HCT116 (cell line): ENCODE data around the gene ZCWPW1. TPM values are rescaled to one million over a fixed set of nuclear protein-coding genes. Genes with fewer than 3 reads are reported as not detected.

Experiments used
- ATAC-seq: fragments of 200-7000 bp; cut with Tn5 transposase; 2 replicates; pipeline ENCODE4 v1.9.1; 2020; ENCODE audit warnings: mild to moderate bottlenecking, moderate library complexity
- BruUV-seq: library from RNA; stranded (reverse); fragments of 400-500 nt; replicated peaks from 2 replicates; lab custom pipeline; 2021; lab: Mats Ljungman, UMichigan
- CTCF ChIA-PET: fragments of 300-600 bp; sonication (Branson Sonifier 250); formaldehyde crosslinking; loops from one replicate; lab custom pipeline; 2021; ENCODE audit warnings: antibody characterized with exemption; lab: Charles Lee
- POLR2A ChIA-PET: fragments of 300-600, 350-600 bp; sonication (Branson Sonifier 250); formaldehyde crosslinking; loops from one replicate; lab custom pipeline; 2021; ENCODE audit warnings: antibody characterized with exemption; lab: Charles Lee
- RAD21 ChIA-PET, 2 experiments: fragments of 300-600 bp; sonication (Branson Sonifier 250); formaldehyde crosslinking; loops; one replicate each; lab custom pipeline; 2023; ENCODE audit warnings: low total read pairs in 2 of 2; ENCODE audit not compliant: uncharacterized antibody in 2 of 2, unreplicated experiment in 2 of 2, low non-redundant PET in 1 of 2; lab: Charles Lee
- DNase-seq: peaks from one replicate; pipeline ENCODE4 v3.0.0-alpha.2; 2010; ENCODE audit warnings: low read depth, low spot score
- H2AFZ ChIP-seq: fragments of 200-600 bp; shearing (Covaris generic), sonication (generic); 2 replicates; pipeline ENCODE4 v1.6.1; 2017; ENCODE audit warnings: low read depth, mixed run types, mixed read lengths, antibody characterized with exemption, low read length; ENCODE audit not compliant: poor library complexity, severe bottlenecking
- H3K27ac ChIP-seq: 2 replicates; pipeline ENCODE4 v1.5.1; 2012; ENCODE audit warnings: low read depth, low read length
- H3K27me3 ChIP-seq: fragments of 200-600 bp; sonication (generic); 2 replicates; pipeline ENCODE4 v1.6.1; 2016; ENCODE audit warnings: mixed run types, low read length, mixed read lengths; ENCODE audit not compliant: insufficient read depth
- H3K36me3 ChIP-seq, 2 experiments: fragments of 200-500 bp in 1 of 2; fragments of 200-600 bp in 1 of 2; sonication (Bioruptor generic) in 1 of 2; sonication (generic) in 1 of 2; 2 replicates each; pipeline versions ENCODE4 v1.5.1 to v1.6.1; 2014 to 2016; ENCODE audit warnings: low read length in 2 of 2, inconsistent platforms in 1 of 2, mixed read lengths in 1 of 2, mixed run types in 1 of 2; ENCODE audit not compliant: insufficient read depth in 2 of 2, control insufficient read depth in 1 of 2
- H3K4me1 ChIP-seq, 2 experiments: fragments of 200-600 bp in 1 of 2; sonication (generic) in 1 of 2; 2 replicates each; pipeline versions ENCODE4 v1.5.1 to v1.6.1; 2012 to 2017; ENCODE audit warnings: low read length in 2 of 2, inconsistent platforms in 1 of 2, mild to moderate bottlenecking in 1 of 2, mixed read lengths in 1 of 2, mixed run types in 1 of 2, moderate library complexity in 1 of 2; ENCODE audit not compliant: insufficient read depth in 2 of 2, control insufficient read depth in 1 of 2
- H3K4me2 ChIP-seq: fragments of 200-600 bp; sonication (generic); 2 replicates; pipeline ENCODE4 v1.6.1; 2017; ENCODE audit warnings: mixed run types, low read length, mixed read lengths
- H3K4me3 ChIP-seq, 2 experiments: fragments of 200-600 bp in 1 of 2; sonication (generic) in 1 of 2; replicated peaks in 1 of 2; 2 replicates each; pipeline ENCODE4 v1.5.1; 2011 to 2016; ENCODE audit warnings: low read length in 2 of 2, control low read depth in 1 of 2, low read depth in 1 of 2, mild to moderate bottlenecking in 1 of 2, mixed read lengths in 1 of 2, mixed run types in 1 of 2
- H3K79me2 ChIP-seq: fragments of 200-600 bp; sonication (generic); 2 replicates; pipeline ENCODE4 v1.6.1; 2017; ENCODE audit warnings: mild to moderate bottlenecking, mixed run types, low read length, moderate library complexity, mixed read lengths; ENCODE audit not compliant: insufficient read depth
- H3K9ac ChIP-seq: fragments of 200-600 bp; sonication (generic); 2 replicates; pipeline ENCODE4 v1.6.1; 2016; ENCODE audit warnings: low read length, mixed read lengths
- H3K9me2 ChIP-seq: fragments of 200-600 bp; sonication (generic), shearing (Covaris generic); 2 replicates; pipeline ENCODE4 v1.6.1; 2017; ENCODE audit warnings: mixed run types, mild to moderate bottlenecking, moderate library complexity; ENCODE audit not compliant: insufficient read depth
- H3K9me3 ChIP-seq, 2 experiments: fragments of 200-500 bp in 1 of 2; fragments of 200-600 bp in 1 of 2; sonication (Bioruptor generic) in 1 of 2; sonication (generic) in 1 of 2; 2 replicates each; pipeline ENCODE4 v1.6.1; 2014 to 2017; ENCODE audit warnings: low read length in 2 of 2, mixed read lengths in 2 of 2, inconsistent platforms in 1 of 2, low read depth in 1 of 2, mild to moderate bottlenecking in 1 of 2, mixed run types in 1 of 2, moderate library complexity in 1 of 2; ENCODE audit not compliant: control insufficient read depth in 1 of 2, insufficient read depth in 1 of 2
- H4K20me1 ChIP-seq: fragments of 200-600 bp; sonication (generic), shearing (Covaris generic); 2 replicates; pipeline ENCODE4 v1.6.1; 2017; ENCODE audit warnings: mixed run types, mild to moderate bottlenecking, moderate library complexity; ENCODE audit not compliant: insufficient read depth
- CBX3 ChIP-seq: IDR thresholded peaks from 2 replicates; pipeline ENCODE4 v1.6.1; 2012; ENCODE audit warnings: low read depth
- CEBPB ChIP-seq: IDR thresholded peaks from 2 replicates; pipeline ENCODE4 v1.6.1; 2012; ENCODE audit warnings: low read depth
- EZH2phosphoT487 ChIP-seq: fragments of 200-600 bp; IDR thresholded peaks from 2 replicates; pipeline ENCODE4 v1.6.1; 2018; ENCODE audit warnings: antibody characterized with exemption, borderline replicate concordance
- FOSL1 ChIP-seq: IDR thresholded peaks from 2 replicates; pipeline ENCODE4 v1.6.1; 2012; ENCODE audit warnings: low read depth
- JUND ChIP-seq: IDR thresholded peaks from 2 replicates; pipeline ENCODE4 v1.6.1; 2012
- MAX ChIP-seq: IDR thresholded peaks from 2 replicates; pipeline ENCODE4 v1.6.1; 2012
- REST ChIP-seq: IDR thresholded peaks from 2 replicates; pipeline ENCODE4 v1.6.1; 2012; ENCODE audit warnings: low read depth
- SIN3A ChIP-seq: IDR thresholded peaks from 2 replicates; pipeline ENCODE4 v1.6.1; 2012; ENCODE audit warnings: low read depth
- SRF ChIP-seq: IDR thresholded peaks from 2 replicates; pipeline ENCODE4 v1.6.1; 2012; ENCODE audit warnings: low read depth
- YY1 ChIP-seq: IDR thresholded peaks from 2 replicates; pipeline ENCODE4 v1.6.1; 2011; ENCODE audit warnings: low read length, low read depth, moderate library complexity, mild to moderate bottlenecking; ENCODE audit not compliant: insufficient replicate concordance; ENCODE audit errors: extremely low read depth
- ZBTB33 ChIP-seq: IDR thresholded peaks from 2 replicates; pipeline ENCODE4 v1.6.1; 2011; ENCODE audit warnings: mild to moderate bottlenecking, low read length, moderate library complexity; ENCODE audit not compliant: insufficient replicate concordance; ENCODE audit errors: extremely low read depth
- ZNF274 ChIP-seq: fragments of 200-500 bp; sonication (Bioruptor generic); IDR thresholded peaks from 2 replicates; pipeline ENCODE4 v1.6.1; 2014; ENCODE audit warnings: mild to moderate bottlenecking, low read depth, low read length, inconsistent platforms
- intact Hi-C: fragments of 100-400 bp; cut with micrococcal nuclease; formaldehyde crosslinking; loops from 2 replicates; pipeline ENCODE4 v1.10.0; 2022
- total RNA-seq: library from RNA; stranded (reverse); gene quantifications from one replicate; pipeline ENCODE4 v1.2.1, GENCODE V29; 2021; ENCODE audit not compliant: unreplicated experiment

ZCWPW1 gene
- total RNA-seq, 1 experiment from 2014 or later: 1.5 TPM

- ChIA-PET RAD21 (no interaction called here), POLR2A (interaction anchor here (1.9 kb wide), 1 partner anchor 16 kb away, joined by 6 read pairs; the partner anchor contains the start of gene ZCWPW1), CTCF (no interaction called here)
- intact Hi-C loops: no loop called here
- Histone ChIP-seq H3K79me2 (no peaks in the 10 kb centered on the region), H3K4me1 (peaks cover 0 to 11% of the 10 kb centered on the region in 2 experiments; a peak in 2 of 4 replicates), H3K4me3 (no peak overlapping the region), H3K9ac (no peak overlapping the region), H3K27ac (no peak overlapping the region), H3K9me3 (no peaks in the 10 kb centered on the region), H4K20me1 (no peaks in the 10 kb centered on the region), H3K36me3 (no peaks in the 10 kb centered on the region), H3K4me2 (no peak overlapping the region), H2AFZ (no peak overlapping the region), H3K9me2 (no peaks in the 10 kb centered on the region), H3K27me3 (no peaks in the 10 kb centered on the region)
- DNase-seq (no peak), ATAC-seq (no peak)
- BruUV-seq: no TSS peak
- TF ChIP-seq EZH2phosphoT487 (no peak), REST (no peak), MAX (no peak), ZBTB33 (no peak), JUND (no peak), CEBPB (no peak), YY1 (no peak), SIN3A (no peak), ZNF274 (no peak), FOSL1 (no peak), SRF (no peak), CBX3 (no peak)
Observed at GRCh38 chr7:100444311-100445278, 16.1 kb upstream of the ZCWPW1 start.
